ENCODE results near the gene RSRC1. TPM values are rescaled to one million over a fixed set of nuclear protein-coding genes. Genes with fewer than 3 reads are reported as not detected.

The RSRC1 gene
- total RNA-seq, 1 experiment from 2014 or later = 49.4 TPM

GRCh38 chr3:158463556-158463955, 353.7 kb downstream of the RSRC1 start:
- TF ChIP-seq SIN3A (IDR thresholded peaks at IDR 0.05; ENCODE audit: borderline replicate concordance, insufficient read depth, low read depth, low read length) (no peak), REST (IDR thresholded peaks at IDR 0.05; ENCODE audit: insufficient read depth in 1 of 2, low read depth in 2 of 2, low read length in 1 of 2) (no peak), TCF7L2 (IDR thresholded peaks at IDR 0.05; ENCODE audit: low read depth, low read length) (no peak), POLR2AphosphoS5 (IDR thresholded peaks at IDR 0.05; ENCODE audit: low read depth, low read length) (no peak), CTCF (IDR thresholded peaks at IDR 0.05) (no peak)
- H3K27ac ChIP-seq (ENCODE audit: low read length) = no peak overlapping the region
- POLR2A ChIA-PET = no interaction called here
- no TSS peak for BruUV-seq (replicated peaks)
- H3K4me1 ChIP-seq (ENCODE audit: control insufficient read depth, insufficient read depth, low read length) = no peaks in the 10 kb centered on the region
- ATAC-seq = no peak
- CTCF ChIA-PET = no interaction called here
- no peak for DNase-seq (ENCODE audit: low read depth, low spot score)
- no peaks in the 10 kb centered on the region for H3K9me3 ChIP-seq (ENCODE audit: control insufficient read depth, insufficient read depth, low read depth, low read length)
- intact Hi-C loops (cut with micrococcal nuclease; ENCODE audit: unreplicated experiment) (no loop called here), in situ Hi-C loops (cut with HindIII; ENCODE audit: low pct_unique_long_range_greater_than_20kb, low sequenced_read_pairs) (no loop called here)
- H3K36me3 ChIP-seq (ENCODE audit: control insufficient read depth, insufficient read depth, low read length) = no peaks in the 10 kb centered on the region
- no peaks in the 10 kb centered on the region for H3K27me3 ChIP-seq (ENCODE audit: control insufficient read depth, insufficient read depth, low read length)
- H3K4me3 ChIP-seq (ENCODE audit: low read depth in 2 of 2, low read length in 2 of 2) = no peak overlapping the region

GRCh38 chr3:158465074-158465473, 355.2 kb downstream of the RSRC1 start:
- no peak for DNase-seq (ENCODE audit: low read depth, low spot score)

More at GRCh38 chr3:158465074-158465473, 355.2 kb downstream of the RSRC1 start:
- ChIA-PET POLR2A (no interaction called here), CTCF (no interaction called here)
- H3K27me3 ChIP-seq (ENCODE audit: control insufficient read depth, insufficient read depth, low read length) = no peaks in the 10 kb centered on the region
- no peaks in the 10 kb centered on the region for H3K4me1 ChIP-seq (ENCODE audit: control insufficient read depth, insufficient read depth, low read length)
- no peak overlapping the region for H3K27ac ChIP-seq (ENCODE audit: low read length)
- ATAC-seq = no peak
- in situ Hi-C loops (cut with HindIII; ENCODE audit: low pct_unique_long_range_greater_than_20kb, low sequenced_read_pairs) = no loop called here
- BruUV-seq (replicated peaks) = no TSS peak
- no peak overlapping the region for H3K4me3 ChIP-seq (ENCODE audit: low read depth in 2 of 2, low read length in 2 of 2)
- no peaks in the 10 kb centered on the region for H3K9me3 ChIP-seq (ENCODE audit: control insufficient read depth, insufficient read depth, low read depth, low read length)
- no peak for TF ChIP-seq REST (IDR thresholded peaks at IDR 0.05; ENCODE audit: insufficient read depth in 1 of 2, low read depth in 2 of 2, low read length in 1 of 2)
- TF ChIP-seq TCF7L2 (IDR thresholded peaks at IDR 0.05; ENCODE audit: low read depth, low read length) = no peak
- TF ChIP-seq POLR2AphosphoS5 (IDR thresholded peaks at IDR 0.05; ENCODE audit: low read depth, low read length) = no peak
- TF ChIP-seq SIN3A (IDR thresholded peaks at IDR 0.05; ENCODE audit: borderline replicate concordance, insufficient read depth, low read depth, low read length) = no peak
- no peak for TF ChIP-seq CTCF (IDR thresholded peaks at IDR 0.05)
- H3K36me3 ChIP-seq (ENCODE audit: control insufficient read depth, insufficient read depth, low read length) = no peaks in the 10 kb centered on the region
- intact Hi-C loops (cut with micrococcal nuclease; ENCODE audit: unreplicated experiment) = no loop called here
